Measurements from ENCODE around the gene AGPAT2.

Gene AGPAT2

DNA sequence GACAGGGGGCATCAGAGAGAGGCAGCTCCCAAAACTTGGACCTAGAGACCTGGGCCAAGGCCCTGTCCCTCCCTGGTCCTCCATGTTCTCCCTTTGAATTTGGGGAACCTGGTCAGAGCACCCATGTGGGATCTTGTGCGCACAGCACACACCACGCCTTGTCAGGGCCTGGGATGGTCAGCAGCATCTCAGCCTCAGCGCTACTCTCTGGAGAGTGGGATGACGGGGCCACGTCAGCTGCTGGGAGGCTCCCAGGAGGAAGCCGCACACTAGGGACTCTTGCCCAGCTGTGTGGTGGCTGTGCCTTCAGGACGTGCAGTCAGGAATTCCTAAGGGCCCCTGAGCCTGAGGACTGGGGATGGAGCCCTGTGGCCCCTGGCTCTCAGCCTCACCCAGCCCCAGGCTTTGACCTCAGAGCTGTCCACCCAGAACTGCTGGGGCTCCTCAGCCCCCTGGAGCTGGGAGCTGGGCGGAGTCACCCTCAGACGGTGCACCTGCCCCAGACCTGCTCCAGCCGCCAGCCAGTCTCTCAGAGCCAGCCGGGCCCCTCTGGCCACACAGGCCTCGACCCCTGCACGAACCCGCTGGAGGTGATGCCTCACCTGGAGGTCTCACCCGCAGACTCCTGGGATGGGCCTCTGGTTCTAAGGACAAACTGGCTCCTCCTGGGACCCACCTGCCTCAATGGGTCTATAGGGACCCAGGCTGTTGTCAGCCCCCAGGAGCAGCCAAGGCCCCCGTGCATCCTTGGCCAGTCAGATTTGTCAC, 62.9 kb downstream of the AGPAT2 start:
- DNase-seq = no peak

DNA sequence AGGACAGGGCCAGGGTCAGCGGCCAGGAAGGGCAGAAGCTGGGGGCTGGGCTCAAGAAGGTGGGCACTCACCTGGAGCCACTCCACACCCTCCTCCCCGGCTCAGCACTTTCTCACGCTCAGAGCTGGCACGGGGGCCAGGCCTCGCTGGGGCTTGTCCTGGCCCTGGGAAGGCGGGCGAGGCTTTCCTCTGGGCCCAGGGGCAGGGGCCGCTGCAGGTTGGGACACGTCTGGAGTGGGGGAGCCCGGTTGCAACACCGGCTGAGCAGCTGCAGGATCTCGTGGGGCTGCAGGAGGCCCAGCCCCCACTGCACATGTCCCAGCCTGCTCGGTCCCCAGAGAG, 63.4 kb downstream of the AGPAT2 start:
- no peak for DNase-seq

Data from cerebellar nuclear complex (tissue), 1 donor.